SK-N-SH (cell line): ENCODE data around the gene KRTAP20-4.

ENCODE experiments used
- RFX5 ChIP-seq: IDR thresholded peaks from 2 replicates; pipeline ENCODE4 v1.6.1; 2012; ENCODE audit warnings: mild to moderate bottlenecking, improper control_type of control experiment, low read length
- TAF1 ChIP-seq: IDR thresholded peaks from 2 replicates; pipeline ENCODE4 v1.6.1; 2012; ENCODE audit warnings: low read depth, mild to moderate bottlenecking, low read length, moderate library complexity, borderline replicate concordance
- ZBTB33 ChIP-seq: IDR thresholded peaks from 2 replicates; pipeline ENCODE4 v1.4.0; 2012; ENCODE audit warnings: low read depth, borderline replicate concordance
- TF ChIP-seq, protein P1 (sequence below): fragments of 200-600 bp; sonication (generic); IDR thresholded peaks from 2 replicates; pipeline ENCODE4 v1.6.1; 2017; ENCODE audit warnings: antibody characterized with exemption, mild to moderate bottlenecking, moderate library complexity

DNA sequence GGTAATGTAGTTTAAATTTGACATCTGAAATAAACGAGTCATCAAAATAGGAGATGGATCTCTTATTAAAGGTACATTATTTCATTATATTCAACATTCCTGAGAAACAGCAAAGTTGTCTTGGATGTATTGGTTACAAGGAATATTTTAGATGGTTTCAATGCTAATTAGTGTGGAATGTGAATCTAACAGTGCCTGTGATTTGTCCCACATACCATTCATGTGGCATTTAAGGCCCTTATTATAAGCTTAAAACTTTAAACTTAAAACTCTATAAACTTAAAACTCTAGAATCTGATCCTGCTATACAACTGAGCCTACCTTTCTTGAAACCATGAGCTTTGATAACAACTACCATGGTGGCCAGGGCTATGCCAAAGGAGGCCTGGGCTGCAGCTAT is 19.6 kb upstream of the KRTAP20-4 start, which contains the start of gene KRTAP22-1:
- TF ChIP-seq TAF1 = no peak
- TF ChIP-seq RFX5 = no peak
- no peak for TF ChIP-seq ZBTB33
- TF ChIP-seq, protein P1, sequence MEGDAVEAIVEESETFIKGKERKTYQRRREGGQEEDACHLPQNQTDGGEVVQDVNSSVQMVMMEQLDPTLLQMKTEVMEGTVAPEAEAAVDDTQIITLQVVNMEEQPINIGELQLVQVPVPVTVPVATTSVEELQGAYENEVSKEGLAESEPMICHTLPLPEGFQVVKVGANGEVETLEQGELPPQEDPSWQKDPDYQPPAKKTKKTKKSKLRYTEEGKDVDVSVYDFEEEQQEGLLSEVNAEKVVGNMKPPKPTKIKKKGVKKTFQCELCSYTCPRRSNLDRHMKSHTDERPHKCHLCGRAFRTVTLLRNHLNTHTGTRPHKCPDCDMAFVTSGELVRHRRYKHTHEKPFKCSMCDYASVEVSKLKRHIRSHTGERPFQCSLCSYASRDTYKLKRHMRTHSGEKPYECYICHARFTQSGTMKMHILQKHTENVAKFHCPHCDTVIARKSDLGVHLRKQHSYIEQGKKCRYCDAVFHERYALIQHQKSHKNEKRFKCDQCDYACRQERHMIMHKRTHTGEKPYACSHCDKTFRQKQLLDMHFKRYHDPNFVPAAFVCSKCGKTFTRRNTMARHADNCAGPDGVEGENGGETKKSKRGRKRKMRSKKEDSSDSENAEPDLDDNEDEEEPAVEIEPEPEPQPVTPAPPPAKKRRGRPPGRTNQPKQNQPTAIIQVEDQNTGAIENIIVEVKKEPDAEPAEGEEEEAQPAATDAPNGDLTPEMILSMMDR = no peak
